Tongue (tissue), 2 donors: ENCODE data around the gene PSMB1. TPM values are rescaled to one million over a fixed set of nuclear protein-coding genes. Genes with fewer than 3 reads are reported as not detected.
"Not testable (repeated sequence)": the region's sequence is repeated elsewhere in the genome, so short reads cannot be mapped to it uniquely, and the experiment has no call there.

Experiments
- DNase-seq: peaks from one replicate; pipeline ENCODE4 v3.0.0-alpha.2; 2015
- total RNA-seq: library from RNA; depleted of rRNA; stranded (reverse); fragments of >200 nt; gene quantifications from one replicate; pipeline ENCODE4 v1.2.3, GENCODE V29; 2014

The PSMB1 gene
- total RNA-seq, 1 donor from 2014 or later: 154 TPM

DNA sequence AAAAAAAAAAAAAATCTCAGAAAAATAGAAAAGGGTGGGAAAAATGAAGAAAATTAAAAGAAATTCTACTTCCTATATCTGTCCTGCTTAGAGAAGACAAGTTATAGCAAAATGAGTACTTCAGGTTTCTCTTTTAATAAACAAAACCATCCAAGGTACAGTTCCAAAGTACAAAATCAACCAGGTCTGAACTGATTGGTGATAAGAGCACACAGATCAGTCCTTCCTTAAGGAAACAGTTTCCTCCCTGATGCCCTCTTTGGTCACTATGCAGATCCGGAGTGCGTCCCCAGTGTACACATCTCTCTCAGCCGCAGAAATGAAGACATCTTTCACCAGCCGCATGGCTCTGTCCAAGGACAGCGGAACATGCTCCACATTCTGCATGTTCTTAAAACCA is 18.1 kb downstream of the PSMB1 start:
- DNase-seq: no peak

DNA sequence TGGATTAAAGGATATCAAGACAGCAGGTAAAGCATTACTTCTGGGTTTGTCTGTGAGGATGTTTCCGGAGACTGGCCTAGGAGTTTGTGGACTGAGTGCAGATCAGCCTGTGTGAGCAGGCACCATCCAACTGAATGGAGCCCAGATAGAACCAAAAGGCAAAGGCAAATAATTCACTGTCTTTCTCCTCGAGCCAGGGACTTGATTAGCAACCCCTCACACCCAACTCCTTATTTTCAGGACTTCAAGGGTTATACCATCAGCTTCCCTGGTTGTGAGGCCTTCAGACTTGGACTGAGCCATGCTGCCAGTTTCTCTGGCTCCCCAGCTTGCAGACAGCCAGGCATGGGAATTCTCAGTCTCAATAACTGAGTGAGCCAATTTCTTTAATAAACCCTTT is 19.3 kb downstream of the PSMB1 start:
- DNase-seq: no peak

DNA sequence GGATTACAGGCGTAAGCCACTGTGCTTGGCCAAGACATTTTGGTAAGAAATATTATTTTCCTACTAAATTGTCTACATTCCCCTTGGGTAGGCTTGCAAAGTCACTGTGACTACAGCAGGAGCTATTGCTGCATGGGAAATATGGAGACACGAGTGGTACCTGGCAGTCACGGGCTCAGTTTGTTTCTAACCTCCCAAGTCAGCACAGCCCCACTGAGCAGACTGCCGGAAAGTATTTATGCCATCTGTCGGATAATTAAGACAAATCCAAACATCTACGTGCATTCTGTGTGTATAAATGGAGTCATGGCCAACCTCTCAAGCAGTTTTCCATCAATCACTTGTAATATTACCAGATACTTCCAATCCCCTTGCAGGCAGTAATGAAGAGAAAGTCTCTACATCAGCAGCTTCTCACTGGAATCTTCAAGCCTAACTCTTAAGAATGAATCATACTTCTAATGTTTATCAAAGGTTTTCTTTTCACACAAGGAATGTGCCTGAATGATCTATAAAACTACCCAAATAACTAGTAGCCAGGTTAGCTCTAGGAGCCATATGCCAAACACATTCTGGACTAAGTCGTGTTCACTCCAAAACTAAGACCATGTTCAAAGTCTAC is 20.1 kb downstream of the PSMB1 start:
- no peak for DNase-seq

DNA sequence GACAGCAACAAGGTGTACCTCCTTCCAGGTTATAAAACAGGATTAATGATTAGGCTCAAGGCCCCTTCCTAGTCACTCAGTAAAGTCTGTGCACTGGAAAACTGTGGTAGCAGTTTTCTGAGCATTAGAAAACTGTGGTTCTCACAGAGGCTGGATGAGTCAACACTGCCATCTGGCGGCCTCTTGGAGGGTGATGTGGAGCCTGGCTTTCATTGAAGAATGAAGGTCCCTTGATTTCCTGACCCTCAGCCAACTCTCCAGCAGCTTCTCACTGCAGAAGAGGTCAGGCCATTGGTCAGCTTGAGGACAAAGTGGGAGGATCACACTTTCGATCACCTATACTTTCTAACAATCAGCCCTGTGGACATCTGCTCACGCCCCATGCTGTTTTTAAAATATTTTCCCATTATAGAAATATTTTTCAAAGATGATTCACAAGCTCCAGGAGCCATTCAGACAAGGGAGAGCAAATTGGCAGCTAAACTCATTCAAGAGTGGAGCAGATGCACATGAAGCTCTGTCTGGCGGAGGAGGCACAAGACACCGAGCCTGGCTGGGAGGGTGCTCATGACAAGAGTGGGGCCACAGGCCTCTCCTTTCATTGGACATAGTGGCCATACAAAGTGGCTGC is 23.2 kb downstream of the PSMB1 start:
- peak; percentile 94 for DNase-seq

DNA sequence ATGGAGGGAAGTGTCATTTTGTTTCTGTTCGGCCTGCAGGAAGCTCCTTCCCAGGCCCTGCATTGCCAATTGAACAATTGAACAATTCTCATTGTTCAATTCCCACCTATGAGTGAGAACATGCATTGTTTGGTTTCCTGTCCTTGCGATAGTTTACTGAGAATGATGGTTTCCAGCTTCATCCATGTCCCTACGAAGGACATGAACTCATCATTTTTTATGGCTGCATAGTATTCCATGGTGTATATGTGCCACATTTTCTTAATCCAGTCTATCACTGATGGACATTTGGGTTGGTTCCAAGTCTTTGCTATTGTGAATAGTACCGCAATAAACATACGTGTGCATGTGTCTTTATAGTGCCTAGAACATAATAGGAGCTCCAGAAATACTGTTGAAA is 25.1 kb downstream of the PSMB1 start:
- DNase-seq: not testable (repeated sequence)

DNA sequence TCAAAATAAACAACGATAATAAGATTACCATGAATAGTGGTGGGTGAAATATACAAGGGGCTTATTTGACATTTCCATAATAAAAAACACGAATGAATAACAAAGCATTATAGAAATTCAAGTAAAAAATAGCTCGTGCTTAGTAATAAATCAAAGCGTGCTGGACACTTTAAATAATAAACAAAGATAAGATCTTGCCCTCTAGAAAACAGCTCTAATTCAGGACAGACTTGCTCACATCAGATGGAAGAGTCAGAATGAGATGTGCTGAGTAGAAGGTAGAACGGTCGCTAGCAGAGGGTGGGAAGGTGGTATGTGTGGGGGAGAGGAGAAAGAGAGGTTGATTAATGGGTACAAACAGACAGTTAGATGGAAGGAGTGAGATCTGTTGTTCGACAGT is 27.3 kb downstream of the PSMB1 start:
- no peak for DNase-seq

DNA sequence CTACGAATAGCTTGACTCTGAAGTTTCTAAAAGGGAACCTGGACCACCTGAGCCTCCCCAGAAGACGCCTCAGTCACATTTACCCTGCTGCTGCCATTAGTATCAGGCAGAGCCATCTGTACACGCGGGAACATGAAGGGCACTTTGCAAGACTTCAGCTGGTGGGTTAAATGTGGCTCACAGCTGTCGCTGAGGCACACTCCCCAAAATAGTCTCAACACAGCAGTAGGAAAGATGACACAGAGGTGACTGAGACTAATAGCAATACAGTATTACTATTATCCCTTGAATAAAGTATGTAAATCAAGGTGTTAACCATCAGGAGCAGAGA is 29.0 kb downstream of the PSMB1 start:
- DNase-seq: peak; percentile 86

DNA sequence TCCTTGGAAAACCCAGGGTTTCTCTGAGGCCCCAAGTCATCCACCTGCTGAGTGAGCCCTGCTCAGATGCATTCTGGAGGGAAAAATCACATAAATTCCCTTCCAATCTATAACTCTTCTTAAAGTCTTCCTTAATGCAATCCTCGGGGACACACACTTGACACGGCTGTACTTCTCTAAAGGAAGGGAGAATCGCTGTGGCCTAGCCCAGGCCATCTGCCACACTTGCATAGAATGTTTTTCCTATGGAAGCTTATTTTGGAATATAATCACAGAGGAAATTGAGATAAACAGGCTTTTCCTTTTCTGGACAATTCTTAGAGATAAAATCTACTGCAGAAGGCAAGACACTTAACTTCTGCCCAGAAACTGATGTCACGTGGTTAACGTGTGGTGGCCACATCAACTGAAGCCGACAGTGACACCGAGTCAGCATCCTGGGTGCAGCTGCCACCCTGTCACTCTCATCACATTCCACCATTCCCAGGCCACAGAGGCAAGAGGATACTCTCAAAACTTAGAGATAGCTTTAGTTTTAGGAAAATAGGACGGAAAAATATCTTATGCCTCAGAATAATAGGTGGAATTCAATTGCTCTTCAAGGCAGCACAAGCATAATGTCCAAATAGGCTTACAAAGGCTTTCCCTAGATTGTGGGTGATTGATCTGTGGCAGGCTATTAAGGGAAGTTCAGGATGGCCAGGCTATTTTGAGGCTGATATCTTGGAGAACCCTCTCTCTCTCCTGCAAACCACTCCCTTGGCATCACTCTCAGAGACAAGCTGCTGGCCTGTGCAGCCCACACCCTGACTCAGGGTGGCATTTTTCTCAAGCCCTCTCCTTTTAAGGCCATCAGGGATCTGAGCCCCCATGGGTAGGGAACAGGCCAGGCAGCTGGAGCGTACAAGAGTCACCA is 29.6 kb downstream of the PSMB1 start:
- DNase-seq: peak; percentile 55

DNA sequence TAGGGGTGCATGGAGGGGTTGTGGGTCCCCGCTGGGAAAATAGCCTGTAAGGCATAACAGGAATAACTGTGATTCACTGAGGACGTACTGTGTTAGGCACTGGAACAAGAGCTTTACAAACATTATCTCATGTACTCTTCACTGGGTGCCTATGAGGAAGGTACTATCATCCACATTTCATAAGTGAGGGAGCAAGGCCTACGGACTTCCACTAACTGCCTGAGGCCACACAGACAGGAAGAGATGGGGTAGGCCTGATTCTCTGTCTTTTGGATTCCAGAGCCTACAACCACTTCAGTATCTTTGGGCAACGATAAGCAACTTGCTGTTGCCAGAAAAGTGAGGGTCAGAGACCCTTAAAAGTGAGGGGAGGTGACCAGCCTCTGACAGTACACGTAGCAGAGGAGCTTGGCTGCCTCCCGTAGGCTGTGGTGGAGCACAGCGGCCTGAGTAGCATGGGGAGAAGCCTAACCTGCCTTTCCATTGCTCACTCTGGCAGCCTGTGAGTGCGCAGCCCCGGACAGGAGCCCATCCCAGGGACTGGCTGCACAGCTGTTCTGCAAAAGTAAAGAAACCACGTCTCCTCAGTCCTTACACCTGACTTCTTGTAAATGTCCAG is 30.4 kb downstream of the PSMB1 start:
- DNase-seq: peak; percentile 58

DNA sequence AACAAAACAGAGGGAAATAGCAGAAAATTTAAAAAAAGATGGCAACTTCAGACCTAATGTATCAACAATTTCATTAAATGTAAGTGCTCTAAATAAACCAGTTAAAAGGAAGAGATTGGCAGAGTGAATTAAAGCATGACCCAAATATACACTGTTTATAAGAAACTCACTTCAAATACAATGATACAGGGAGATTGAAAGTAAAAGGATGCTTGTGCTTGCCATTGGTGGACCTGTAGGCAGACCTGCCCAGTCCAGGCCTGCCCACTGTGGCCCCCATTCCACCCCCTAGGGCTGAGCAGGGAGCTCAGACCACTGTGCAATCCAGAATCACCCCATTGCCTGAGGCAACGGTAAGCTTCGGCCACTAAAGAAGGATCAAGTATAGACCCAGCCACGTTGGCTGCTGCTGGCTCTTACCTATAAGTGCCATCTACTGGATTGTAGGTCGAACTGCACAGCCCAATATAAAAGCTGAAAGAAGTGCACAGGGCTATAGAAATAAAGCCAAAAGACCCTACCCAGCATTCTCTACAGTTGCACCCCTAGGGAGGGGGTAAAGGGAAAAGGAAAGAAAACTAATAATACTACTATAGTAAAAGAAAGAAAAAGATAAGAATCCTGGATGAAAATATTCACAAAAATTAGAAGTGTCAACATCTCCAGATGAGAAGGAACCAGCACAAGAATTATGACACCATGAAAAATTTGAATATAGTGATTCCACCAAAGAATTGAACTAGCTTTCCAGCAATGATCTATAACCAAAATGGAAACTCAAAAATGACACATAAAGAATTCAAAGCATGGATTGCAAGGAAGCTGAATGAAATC is 36.1 kb downstream of the PSMB1 start:
- peak; percentile 53 for DNase-seq

DNA sequence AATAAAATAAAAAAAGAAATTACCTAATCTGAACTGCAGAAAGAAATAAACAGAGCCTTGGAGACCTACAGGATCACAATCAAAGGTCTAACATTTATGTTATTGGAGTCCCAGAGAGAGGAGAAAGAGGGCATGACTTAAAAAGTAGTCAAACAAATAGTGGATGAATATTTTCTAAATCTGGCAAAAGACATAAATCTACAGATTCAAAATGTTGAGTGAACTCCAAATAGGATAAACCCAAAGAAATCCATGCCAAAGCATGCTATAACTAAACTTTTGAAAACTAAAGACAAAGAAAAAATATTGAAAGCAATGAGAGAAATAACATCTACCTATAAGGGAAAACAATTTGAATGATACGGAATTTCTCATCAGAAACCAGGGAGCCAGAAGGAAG is 38.2 kb downstream of the PSMB1 start:
- no peak for DNase-seq

DNA sequence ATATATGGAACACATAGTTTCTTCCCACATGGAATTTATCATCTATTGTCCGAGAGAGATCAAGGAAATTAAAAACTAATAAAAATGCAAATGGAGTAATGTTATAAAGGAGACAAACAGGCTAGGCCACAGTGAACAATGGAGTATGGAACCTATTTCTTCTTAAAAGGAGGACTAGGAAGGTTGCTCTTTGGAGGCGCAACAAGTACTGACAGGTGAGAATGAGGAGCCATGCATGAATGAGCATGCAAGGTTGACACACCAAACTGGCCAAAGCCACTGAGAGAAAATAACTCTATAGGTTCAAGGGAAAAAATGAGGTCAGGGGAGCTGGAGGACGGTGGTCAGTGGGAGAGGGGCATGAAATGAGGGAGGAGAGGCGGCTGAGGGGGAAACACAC is 40.9 kb downstream of the PSMB1 start:
- DNase-seq: no peak

DNA sequence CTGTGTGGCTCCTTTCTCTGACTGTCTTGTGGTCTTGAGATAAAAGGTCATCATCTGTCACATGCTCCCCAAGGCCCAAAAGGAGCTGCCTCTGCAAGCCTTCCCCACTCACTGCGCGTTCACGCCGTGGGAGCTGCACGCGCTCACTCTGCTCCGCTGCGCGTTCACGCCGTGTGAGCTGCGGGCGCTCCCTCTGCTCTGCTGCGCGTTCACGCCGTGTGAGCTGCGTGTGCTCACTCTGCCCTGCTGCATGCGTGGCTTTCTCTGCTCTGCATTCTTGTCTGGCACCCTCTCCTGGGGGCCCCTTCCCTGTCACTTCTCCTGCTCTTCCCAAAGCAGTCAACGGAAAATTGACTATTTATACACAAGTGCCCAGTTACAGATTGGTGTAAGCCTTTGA is 42.5 kb downstream of the PSMB1 start:
- DNase-seq: peak; percentile 26

DNA sequence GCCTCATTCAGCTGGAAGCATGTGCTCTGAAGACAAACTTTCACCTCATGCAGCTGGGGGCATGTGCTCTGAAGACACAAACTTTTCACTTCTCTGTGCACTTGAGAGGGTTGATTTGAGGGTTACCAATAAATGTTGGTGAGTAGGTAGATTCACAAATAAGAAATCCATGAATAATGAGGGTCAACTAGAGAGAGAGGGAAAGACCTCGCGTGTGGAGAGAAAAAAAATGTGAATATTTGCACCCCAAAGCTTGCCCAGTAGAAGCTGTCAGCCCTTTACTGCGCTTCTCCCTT is 43.4 kb downstream of the PSMB1 start:
- DNase-seq: no peak

DNA sequence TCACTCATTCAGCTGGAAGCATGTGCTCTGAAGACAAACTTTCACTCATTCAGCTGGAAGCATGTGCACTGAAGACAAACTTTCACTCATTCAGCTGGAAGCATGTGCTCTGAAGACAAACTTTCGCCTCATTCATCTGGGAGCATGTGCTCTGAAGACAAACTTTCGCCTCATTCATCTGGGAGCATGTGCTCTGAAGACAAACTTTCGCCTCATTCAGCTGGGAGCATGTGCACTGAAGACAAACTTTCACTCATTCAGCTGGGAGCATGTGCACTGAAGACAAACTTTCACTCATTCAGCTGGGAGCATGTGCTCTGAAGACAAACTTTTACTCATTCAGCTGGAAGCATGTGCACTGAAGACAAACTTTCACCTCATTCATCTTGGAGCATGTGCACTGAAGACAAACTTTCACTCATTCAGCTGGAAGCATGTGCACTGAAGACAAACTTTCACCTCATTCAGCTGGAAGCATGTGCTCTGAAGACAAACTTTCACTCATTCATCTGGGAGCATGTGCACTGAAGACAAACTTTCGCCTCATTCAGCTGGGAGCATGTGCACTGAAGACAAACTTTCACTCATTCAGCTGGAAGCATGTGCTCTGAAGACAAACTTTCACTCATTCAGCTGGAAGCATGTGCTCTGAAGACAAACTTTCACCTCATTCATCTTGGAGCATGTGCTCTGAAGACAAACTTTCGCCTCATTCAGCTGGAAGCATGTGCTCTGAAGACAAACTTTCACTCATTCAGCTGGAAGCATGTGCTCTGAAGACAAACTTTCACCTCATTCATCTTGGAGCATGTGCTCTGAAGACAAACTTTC is 44.0 kb downstream of the PSMB1 start:
- DNase-seq: not testable (repeated sequence)

DNA sequence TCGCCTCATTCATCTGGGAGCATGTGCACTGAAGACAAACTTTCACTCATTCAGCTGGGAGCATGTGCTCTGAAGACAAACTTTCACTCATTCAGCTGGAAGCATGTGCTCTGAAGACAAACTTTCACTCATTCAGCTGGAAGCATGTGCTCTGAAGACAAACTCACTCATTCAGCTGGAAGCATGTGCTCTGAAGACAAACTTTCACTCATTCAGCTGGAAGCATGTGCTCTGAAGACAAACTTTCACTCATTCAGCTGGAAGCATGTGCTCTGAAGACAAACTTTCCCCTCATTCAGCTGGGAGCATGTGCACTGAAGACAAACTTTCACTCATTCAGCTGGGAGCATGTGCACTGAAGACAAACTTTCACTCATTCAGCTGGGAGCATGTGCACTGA is 44.8 kb downstream of the PSMB1 start:
- DNase-seq: not testable (repeated sequence)

DNA sequence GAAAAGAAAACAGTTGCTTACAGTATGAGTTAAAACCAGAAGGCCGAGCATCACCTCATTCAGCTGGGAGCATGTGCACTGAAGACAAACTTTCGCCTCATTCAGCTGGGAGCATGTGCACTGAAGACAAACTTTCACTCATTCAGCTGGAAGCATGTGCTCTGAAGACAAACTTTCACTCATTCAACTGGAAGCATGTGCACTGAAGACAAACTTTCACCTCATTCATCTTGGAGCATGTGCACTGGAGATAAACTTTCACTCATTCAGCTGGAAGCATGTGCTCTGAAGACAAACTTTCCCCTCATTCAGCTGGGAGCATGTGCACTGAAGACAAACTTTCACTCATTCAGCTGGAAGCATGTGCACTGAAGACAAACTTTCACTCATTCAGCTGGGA is 45.4 kb downstream of the PSMB1 start:
- DNase-seq: not testable (repeated sequence)

DNA sequence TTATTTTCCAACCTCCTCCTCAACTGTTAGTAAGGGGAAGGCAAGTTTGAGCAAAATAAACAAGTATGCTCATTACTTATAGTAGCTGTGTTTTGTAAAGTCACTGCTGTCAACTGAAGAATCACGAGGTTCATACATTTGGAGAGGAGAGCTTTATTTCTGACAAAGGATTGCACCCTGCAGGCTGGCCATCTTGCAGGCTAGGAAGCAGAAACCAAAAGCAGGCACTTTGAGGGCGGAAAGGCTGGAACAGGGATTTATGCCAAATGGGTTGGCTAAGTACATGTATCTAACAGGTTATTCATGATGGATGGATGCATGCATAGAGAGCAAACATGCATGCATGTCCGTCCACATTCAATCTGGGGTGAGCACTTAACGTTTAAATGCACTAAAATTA is 46.7 kb downstream of the PSMB1 start:
- DNase-seq: no peak

DNA sequence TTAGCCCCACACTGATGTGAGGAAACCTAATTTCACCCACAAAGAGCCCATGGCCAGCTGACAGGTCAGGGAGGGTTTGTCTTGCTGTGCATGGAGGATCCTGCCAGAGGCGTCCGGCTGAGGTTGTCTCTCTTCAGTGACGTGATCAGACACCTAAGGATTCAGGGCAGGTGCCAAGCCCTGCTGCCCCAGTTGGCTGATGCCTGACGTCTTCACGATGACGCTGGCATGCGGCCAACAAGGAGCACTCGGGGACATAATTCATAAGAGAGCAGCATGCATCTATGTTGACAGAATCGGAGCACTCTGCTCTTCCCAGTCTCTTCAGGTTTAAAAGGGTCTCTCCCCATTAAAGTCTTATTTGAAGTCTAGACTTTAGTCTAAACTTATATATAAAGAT is 47.8 kb downstream of the PSMB1 start:
- peak; percentile 69 for DNase-seq

DNA sequence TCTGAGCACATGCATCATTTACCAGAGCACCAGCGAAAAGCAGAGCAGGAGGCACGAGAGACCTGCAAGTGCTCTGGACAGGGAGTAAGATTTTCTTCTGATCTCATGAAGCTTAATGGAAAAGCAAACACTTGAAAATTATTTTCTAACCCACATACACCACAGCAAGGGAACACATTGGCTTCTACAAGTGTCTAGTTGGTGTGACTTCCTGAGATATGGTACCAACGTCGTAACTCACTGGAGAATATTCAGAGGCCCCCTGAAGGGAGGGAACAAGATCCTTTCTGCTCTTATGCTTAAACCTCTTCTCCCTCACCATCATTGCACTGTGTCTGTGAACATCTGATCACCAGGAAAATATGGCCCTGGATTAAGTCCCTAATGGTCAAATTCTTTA is 48.6 kb downstream of the PSMB1 start:
- no peak for DNase-seq

DNA sequence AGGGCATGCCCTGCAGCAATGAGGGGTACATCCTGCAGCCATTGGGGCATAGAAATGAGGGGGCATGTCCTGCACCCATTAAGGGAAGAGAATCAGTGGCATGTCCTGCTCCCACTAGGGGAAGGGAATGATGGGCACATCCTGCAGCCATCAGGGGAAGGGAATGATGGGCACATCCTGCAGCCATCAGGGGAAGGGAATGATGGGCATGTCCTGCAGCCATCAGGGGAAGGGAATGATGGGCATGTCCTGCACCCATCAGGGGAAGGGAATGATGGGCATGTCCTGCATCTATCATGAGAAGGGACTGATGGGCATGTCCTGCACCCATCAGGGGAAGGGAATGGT is 49.7 kb downstream of the PSMB1 start:
- DNase-seq: no peak
